ENCODE results near the gene DERL3.

DERL3 gene

DNA sequence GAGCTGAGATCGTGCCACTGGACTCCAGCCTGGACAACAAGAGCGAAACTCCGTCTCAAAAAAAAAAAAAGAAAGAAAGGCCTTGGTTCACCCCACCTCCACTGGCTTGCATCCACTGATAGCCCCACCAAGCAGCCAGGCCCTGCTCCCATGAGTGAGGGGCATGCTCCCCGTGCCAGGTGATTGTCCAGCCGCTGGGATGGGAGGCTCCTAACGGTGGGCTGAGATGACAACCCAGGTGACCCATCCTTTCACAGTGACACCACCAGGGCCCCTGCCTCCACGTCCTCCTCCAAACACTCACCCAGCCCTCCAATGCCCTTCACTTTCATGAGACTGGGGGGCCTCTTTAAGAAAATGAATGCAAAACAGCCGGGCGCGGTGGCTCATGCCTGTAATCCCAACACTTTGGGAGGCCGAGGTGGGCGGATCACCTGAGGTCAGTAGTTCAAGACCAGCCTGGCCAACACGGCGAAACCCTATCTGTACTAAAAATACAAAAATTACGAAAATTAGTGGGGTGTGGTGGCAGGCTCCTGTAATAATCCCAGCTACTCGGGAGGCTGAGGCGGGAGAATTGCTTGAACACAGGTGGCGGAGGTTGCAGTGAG lies 8.6 kb upstream of the DERL3 start:
- no peak for DNase-seq (ENCODE audit: low spot score)

DNA sequence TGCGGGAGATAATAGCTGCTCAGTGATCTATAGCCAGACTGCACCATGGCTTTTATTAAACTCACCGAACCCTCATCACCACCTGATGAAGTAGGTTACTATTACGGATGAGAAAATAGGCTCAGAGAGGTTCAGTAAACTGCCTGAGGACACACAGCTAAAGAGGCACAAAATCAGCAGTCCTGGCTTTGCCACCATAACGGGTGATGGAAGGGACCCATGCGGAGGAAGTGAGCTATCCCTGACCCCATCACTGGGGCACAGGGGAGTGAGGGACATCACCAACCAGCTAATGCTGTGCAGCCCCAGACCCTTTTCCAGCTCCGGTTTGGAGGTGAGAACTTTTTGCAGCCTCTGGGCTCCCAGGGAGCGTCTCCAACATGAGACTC lies 7.3 kb upstream of the DERL3 start:
- no peak for DNase-seq (ENCODE audit: low spot score)

DNA sequence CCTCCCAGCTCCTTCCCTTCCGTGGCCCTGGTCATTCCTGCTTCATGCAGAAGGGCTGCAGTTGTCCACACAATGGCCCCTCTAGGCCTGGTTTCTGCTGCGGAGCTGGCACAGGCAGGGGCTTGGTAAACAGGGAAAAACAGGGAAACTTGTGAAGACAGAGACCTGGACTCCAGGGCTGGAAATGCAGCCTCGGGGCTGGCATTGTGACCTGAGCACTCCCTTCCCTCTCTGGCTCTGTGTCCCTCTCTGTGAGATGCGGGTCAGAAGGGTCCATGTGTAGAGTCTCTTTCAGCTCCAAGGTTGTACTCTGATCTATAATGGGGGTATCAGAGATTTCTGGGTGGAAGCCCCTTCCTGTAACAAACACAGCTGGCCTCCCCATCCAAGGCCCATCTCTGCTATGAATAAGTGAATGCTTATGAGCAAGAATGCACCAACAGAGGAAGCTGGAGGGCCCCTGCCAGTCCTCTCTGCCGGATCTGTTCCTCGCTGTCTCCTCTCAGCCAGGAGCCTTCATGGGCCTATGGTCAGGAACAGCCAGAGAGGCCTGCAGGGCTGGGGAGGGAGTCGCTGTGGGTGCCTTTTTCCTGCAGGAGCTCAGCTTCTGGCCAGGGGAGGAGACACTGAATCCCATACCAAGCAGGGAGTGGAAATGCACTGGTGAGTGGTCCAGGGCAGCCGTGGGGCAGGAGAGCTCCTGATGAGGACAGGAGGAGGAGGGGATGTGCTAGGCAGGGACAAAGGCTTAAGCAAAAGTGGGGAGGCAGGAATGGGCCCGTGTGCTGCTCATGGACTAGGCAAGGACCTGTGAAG lies 6.7 kb upstream of the DERL3 start:
- no peak for DNase-seq (ENCODE audit: low spot score)

DNA sequence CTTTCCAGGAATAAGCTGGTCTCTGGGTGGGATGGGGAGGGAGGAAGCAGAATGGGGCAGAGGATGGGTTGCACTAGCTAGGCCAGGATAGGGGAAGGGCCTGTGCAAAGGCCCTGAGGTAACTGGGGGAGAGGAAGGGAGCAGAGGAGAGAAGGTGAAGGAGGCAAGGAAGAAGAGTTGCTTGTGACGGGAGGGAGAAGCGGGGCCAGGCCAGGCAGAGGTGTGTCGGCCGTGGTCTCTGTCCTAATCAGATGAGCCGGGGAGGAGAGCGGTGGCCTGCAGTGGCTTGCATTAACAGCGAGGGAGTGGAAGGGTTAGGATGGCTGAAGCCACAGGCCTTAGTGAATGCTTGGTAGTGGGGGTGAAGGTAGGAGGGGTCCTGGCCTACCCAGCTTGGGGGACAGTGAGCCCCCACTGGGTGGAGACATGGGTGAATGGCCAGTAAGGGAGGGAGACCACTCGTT lies 6.0 kb upstream of the DERL3 start:
- DNase-seq (ENCODE audit: low spot score), result no peak

DNA sequence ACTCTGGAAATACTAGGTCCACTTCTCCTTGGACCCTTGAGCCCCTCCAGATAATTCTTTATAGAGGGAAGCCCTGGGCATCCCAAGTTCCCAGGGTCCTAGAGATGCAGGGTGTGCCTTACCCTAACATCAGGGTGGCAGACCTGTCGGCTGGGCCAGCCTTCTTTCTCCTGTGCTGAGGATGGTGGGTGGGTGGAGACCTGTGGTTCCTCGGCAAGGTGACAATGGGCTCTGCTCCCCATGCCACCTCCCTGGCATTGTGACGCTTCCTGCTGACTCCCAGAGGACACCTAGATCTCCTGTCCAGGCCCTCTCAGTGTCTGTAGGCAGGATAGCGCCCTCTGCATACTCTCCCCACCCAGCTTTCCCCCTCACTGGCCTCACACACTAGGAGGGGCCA lies 3.8 kb upstream of the DERL3 start:
- no peak for DNase-seq (ENCODE audit: low spot score)

DNA sequence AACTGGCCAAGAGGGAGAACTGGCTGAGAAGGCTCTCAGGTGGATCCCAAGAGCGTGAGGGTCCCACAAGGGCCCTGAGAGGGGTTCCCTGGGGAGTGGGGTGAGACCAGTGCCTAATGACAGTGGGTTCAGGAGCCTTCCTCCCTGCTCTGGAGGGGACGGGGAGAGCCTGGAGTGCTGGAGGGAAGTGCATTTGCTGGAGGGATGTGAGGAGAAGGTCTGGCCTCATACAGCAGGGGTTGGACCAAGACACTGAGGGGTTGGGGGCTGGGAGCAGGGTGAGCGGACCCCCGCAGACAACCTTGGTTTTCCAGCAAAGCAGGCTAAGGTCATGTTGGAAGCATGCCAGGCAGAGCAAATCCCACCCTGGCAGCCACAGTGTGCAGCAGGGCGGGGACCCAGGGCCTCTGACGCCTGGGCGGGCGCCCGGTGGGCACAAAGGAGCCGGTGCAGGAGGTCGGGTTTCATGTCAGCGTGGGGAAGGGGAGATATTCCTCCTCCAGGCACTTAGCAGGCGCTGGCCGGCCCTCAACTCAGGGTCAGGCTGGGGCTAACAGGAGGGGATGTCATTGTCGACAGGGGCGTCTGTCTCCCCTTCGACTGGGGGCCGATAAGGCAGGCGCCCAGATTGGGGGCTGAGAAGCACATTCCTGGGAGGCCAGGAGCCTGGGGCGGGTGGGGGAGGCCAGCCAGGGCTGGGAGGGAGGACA lies 3.1 kb upstream of the DERL3 start:
- DNase-seq (ENCODE audit: low spot score), result no peak

DNA sequence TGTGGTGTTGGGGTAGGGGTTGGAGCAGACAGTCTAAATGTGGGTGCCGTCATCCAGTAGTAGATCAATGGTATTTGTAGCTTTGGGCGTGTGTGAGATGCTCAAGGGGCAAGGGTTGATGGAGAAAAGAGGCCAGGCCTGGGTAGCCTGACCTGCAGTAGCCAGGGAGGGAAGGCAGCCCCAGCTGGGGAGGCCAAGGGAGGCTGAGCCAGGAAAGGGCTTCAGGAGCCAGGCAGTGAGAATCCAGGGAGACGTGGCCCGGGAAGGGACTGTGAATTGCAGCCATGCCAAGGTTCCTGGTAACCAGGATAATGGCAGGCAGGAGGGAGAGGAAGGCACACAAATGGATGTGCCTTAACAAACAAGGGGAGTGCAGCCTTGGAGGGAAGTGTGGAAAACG lies 2.5 kb upstream of the DERL3 start:
- no peak for DNase-seq (ENCODE audit: low spot score)

DNA sequence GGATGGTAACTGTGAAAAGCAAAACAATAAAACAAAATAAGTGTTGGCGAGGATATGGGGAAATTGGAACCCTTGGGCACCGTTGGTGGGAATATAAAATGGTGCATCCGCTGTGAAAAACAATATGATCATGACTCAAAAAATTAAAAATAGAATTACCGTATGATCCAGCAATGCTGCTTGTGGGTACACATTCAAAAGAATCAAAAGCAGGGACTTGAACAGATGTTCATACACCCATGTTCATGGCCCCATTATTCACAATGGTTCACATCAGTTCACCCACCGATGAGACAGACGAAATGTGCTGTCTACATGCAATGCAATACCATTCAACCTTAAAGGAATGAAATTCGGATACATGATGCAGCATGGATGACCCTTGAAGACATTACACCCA lies 1.2 kb upstream of the DERL3 start:
- no peak for DNase-seq (ENCODE audit: low spot score)

DNA sequence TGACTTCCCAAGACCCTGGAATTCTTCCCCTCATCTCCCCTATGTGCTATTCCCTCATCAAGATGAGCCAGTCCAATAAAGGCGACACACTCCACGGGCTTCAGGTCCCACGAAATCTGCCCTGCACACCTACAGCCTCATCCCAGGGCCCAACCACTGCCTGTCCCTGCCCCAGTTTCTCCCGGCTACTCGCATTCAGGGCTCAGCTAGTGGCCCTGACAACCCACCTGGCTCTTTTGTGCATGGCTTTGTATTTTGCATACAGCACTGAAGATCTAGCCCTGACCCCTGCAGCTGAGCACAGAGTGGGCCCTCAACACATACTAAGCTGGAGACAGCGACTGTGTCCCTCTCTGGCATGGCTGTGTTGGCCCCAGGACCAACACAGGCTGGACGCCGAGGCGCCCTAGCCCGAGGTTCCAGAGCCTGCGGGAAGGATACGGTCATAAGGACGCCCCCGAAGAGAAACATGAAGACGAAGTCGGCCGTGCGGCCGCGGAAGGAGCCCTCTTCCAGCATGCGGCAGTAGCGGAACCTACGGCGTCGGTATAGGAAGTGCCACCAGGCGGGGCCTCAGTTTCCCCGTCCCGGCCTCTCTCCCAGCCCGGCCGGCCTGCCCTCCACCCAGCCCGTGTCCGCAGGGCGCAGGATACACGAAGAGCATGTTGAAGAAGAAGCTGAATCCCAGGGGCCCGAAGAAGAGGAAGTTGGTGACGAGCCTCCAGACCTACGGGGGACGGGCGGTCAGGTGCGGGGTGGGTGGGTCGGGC lies 710 bp downstream of the DERL3 start:
- no peak for DNase-seq (ENCODE audit: low spot score)

DNA sequence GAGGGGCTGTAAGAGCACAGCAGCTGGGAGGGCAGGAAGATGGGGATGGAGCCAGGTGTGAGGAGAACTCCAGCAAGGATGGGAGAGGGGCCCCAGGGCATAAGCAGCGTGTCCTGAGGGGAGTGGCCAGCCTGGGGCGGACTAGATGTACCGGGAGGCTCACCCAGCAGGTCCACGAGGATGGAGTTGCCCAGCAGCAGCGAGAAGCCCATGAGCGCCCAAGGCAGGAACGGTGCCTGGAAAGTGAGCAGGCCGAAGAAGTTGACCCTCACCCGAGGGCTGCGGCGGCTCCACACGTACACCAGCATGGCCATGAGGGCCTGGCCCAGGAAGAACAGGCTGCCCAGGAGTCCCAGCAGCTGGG lies 1.3 kb downstream of the DERL3 start:
- DNase-seq (ENCODE audit: low spot score), result no peak

DNA sequence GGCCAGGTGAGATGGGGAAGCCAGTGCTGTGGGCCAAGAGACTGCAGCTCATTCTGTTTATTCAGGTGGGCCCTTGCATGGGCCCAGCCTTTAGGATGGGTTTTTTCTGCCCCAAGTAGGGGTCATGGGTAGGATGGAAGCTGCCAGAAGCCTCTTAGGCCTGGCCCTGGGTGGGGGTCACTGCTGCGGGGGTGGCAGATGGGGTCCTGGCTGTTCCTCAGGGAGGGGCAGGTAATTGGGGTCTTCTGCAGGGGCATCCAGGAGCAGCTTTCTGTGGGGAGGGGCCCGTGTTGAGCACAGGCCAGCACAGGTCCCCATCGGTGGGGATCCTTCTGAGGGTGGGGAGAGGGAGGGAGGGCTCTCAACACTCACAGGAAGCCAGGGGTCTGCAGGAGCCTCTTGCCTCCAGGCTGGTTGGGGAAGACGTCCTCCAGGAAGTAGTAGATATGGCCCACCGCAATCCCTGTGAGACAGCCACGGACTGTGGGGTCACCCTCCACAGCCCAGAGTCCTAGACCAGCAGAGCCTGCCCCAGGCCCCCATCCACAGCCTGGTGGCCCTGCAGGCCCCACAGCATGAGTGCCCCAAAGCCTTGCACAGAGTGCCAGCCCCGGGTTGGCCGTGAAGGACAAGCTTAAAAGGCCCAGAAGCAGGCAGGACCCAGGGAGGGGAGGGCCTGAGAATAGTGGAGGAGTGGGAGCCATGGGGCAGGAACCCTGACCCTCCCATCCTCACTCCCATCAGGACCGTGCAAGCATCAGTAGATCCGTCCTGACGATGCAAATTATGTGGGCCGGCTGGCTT lies 1.9 kb downstream of the DERL3 start:
- DNase-seq (ENCODE audit: low spot score), result no peak

DNA sequence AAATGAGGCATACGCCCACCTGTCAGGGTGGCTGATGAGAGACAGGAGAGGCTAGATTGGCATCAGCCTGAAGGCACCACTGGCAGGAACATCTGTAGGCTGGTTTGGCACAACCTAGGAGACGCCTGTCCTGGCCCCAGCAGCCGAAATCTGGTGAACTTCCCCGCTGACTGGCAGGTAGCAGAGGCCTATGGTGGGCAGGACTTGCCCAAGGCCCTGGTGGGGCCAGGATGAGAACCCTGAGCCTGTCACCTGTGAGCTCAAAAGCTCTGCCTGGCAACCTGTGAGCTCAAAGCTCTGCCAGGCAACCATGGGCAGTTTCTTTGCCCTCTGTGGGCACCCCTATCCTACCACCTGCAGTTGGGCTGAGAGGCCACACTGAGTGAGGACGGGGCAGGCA lies 2.5 kb downstream of the DERL3 start:
- no peak for DNase-seq (ENCODE audit: low spot score)

DNA sequence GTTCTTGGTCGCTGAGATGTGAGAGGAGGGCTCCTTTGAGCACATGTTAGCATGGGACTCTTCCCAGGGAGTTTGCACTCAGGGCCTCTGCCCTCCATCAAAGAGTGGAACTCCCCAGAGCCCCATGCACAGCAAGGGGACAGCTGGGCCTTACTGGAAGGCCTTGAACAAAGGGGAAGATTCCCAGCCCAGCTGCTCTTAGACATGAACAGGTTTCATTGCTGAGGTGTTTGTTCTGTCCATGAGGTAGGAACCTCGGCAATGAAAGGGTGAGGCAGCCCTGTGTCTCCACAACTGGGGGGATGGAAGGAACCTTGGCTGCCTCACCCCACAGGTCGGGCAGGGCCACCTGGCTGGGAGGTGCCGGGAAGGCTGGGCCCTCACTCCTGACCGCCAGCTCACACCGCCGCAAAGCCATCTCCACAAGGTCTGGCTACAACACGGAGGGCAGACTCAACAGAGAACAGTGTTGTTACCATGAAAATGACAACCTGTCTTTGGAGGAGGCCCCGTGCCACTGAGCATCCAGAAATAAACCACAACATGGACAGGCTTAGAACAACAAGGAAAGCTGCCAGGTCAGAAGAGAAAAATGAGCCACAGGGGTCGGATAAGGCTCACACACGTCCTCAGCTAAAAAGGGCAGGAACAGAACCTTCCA lies 3.2 kb downstream of the DERL3 start:
- DNase-seq (ENCODE audit: low spot score), result no peak

DNA sequence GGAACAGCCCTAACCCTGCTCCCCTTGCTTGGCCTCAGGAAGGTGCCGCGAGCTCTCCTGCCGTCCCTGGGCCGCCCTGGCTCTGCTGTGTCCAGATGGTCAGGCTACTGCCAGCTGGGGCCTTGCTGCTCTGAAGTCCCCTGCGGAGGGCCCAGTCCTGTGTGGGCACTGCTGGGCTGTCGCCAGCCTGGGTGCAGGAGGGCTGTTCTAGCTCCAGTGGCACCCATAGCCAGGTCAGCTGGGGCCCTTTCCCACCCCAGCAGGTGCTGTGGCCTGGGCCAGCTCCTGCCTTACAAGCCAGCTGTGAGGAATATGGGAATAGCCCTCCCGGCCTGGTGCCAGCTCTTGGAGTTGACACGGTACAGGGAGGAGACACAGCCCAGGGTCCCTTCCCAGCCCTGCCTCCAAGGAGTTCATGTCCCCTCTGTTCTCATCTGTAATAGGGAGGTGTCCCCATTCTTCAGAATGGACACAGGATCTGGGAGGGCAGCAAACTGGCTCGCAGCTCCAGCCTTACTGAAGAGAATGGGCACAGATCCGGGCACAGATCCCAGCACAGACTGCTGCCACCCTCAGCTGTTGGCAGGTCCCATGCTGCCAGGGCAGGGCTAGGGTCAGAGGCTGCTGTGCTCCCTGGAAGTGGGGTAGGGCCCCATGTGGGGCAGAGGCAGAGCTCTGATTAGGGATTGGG lies 3.9 kb downstream of the DERL3 start:
- DNase-seq (ENCODE audit: low spot score), result no peak

DNA sequence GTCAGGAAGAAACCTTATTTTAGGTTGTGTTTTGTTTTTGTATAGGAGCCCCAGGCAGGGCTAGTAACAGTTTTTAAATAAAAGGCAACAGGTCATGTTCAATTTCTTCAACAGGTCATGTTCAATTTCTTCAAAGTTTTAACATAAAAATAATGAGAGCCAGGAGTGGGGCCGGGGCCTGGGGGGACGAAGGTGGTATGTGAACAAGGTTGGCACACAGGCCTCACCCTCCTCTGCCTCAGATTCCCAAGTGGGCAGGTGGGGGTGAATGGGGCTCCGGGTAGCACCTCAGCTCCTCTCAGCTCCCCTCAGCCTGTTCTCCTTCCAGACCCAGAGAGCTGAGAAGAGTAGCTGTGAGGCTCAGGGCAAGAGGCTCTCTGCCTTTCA lies 4.4 kb downstream of the DERL3 start:
- DNase-seq (ENCODE audit: low spot score), result no peak

DNA sequence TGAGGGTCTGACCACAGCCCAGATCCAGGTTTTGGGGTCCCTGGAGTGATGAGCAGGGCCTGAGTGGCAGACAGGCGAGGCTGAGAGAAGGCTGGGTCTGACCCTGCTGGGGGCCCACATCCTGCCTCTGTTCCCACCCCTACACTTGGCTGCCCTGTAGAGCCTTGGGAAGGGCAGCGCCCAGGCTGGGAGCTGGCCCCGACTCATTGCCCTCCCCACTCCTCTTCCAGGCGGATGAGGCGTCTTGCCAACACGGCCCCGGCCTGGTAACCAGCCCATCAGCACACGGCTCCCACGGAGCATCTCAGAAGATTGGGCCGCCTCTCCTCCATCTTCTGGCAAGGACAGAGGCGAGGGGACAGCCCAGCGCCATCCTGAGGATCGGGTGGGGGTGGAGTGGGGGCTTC lies 4.9 kb downstream of the DERL3 start:
- DNase-seq (ENCODE audit: low spot score), result no peak

DNA sequence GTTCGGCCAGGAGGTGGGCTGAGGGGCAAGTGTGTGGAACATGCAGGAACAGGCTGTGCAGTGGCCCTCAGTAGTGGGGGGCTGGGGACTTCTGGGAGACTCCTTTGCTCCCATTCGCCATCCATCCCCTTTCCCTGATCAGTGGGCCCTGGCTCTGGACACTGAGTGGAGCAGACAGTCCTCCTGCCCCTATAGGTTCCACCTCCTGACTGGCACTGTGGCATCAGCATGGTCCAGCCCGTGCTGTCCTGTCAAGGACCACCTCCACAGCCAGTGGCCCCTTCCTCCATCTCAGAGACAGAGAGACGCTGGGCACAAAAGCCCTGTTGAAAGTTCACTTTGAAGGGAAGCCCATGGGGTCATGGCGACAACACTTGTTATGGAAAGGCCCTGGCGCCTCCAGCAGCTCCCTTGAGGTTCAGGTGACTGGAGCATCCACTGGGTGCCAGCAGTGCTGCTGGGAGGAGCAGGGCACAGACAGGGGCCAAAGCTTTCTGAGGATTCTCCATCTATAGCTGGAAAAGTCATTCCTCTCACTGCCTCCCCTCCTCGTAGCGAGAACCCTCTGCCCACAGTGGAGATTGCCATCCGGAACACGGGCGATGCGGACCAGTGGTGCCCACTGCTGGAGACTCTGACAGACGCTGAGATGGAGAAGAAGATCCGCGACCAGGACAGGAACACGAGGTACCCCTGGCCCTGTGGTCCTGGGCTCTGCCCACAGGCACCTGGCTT lies 5.6 kb downstream of the DERL3 start:
- DNase-seq (ENCODE audit: low spot score), result no peak

DNA sequence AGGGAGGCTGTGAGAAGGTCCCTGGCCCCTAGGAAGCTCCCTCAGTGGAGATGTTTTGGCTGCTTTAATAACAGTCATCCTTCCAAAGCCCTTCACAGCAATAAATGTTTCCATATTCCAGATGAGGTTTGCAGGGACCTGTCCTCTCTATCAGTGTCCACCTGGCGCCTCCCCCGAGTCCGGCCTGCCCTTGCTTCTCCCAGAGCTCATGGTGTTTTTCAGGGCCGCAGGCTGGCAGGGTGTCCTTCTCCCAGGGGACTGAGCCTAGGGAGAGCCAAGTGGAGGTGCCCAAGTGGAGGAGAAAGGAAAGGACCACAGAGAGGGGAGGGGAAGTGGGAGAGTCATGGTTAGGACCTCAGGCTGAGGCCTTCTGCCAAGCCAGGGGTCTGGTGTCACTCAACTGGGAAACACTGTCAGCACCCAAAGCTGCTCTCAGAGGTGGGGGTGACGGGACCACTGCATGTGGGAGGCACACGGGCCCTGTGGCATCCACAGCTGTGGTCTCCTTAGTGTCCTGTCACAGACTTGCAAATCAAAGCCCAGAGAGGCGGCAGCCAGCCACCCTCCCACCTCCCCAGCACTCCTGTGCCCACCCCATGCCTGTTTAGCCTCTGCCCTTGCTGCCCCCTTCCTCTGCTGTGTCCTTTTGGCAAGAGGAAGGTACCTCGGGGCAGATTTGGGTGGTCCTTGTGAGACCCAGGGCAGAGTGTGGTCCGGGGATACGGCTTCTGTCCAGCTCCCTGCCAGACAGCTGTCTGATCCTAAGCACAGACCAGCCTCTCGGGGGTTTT lies 6.4 kb downstream of the DERL3 start:
- no peak for DNase-seq (ENCODE audit: low spot score)

DNA sequence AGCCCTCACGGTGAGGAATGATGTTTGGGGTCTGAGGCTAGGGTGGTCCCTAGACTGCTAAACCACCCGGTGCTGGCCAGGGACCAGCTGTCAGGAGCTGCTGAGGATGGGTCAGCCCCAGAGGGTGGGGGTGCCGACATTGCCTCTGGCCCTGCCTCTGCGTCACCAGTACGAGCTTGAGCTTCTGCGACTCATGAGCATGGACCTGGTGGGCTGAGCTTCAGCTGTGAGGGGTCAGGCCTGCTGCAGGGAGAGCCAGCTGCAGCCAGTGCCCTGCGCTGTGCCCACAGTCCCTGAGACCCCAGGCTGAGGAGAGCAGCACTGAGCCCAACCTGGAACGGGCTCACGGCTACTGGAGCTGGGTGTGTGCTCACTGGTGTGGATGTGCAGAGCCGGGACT lies 7.0 kb downstream of the DERL3 start:
- DNase-seq (ENCODE audit: low spot score), result no peak
